Measurements from ENCODE around the gene DGCR2.

DNA sequence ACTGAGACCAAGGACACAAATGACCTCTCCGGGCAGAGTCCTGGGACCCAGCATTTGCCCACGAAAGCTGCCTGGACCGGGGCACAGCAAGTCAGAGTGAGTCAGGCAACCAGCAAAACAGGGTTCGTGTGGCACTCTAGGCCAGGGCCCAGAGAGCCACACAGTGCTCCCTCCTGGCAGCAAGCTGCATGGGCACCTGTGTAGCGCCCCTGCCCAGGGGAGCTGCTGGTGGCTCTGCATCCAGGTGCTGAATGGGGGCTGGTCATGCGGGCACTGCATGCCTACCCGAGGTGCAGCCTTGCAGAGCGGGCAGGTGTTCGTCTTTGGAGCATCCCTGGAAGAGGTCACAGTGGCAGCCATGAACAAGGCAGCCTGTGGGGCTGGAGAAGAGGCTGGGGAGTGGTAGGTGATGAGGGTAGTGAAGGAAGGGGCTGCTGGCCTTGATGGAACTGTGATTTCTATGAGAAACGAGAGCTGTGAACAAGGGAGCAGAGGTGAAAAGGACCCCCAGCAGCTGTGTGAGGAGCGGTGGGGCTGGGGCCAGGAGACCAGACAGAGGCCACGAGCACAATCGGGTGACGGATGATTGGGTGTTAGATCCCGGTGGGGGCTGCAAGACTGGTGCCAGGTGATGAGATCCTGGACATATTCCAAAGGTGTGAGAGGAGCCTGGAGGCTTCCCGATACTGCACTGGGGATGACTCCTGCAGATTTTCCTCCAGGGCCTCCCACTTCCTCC is 63.3 kb downstream of the DGCR2 start:
- TF ChIP-seq HDGF (IDR thresholded peaks at IDR 0.05; ENCODE audit: borderline replicate concordance) (no peak), FOXA1 (IDR thresholded peaks at IDR 0.05) (no peak), ZNF384 (IDR thresholded peaks at IDR 0.05) (no peak), SUZ12 (IDR thresholded peaks at IDR 0.05) (no peak), FOXK2 (IDR thresholded peaks at IDR 0.05) (no peak), FOXM1 (IDR thresholded peaks at IDR 0.05; ENCODE audit: borderline replicate concordance) (no peak), NFRKB (IDR thresholded peaks at IDR 0.05) (no peak), TARDBP (IDR thresholded peaks at IDR 0.05) (no peak), BHLHE40 (IDR thresholded peaks at IDR 0.05; ENCODE audit: borderline replicate concordance) (no peak), SP1 (IDR thresholded peaks at IDR 0.05) (no peak)

Data from HEK293T (cell line).